Measurements from ENCODE around the gene METRN.

Gene METRN

GRCh38 chr16:711084-711483 is 3.8 kb upstream of the METRN start:
- DNase-seq: no peak

- peak; percentile 53 for DNase-seq
Measured at GRCh38 chr16:711548-712320, 3.2 kb upstream of the METRN start.

- DNase-seq: peak; percentile 16
Measured at GRCh38 chr16:712740-713250, 2.1 kb upstream of the METRN start.

GRCh38 chr16:714079-714478 is 839 bp upstream of the METRN start:
- no peak for DNase-seq

GRCh38 chr16:715477-716199 is 720 bp downstream of the METRN start:
- DNase-seq: peak; percentile 26

GRCh38 chr16:716200-716568 is 1.3 kb downstream of the METRN start:
- DNase-seq: peak; percentile 41

GRCh38 chr16:716768-717325 is 1.9 kb downstream of the METRN start:
- DNase-seq: no peak

- no peak for DNase-seq
Measured at GRCh38 chr16:717450-718245, 2.7 kb downstream of the METRN start.

GRCh38 chr16:718389-718788 is 3.5 kb downstream of the METRN start:
- DNase-seq: no peak

GRCh38 chr16:718922-719321 is 4.0 kb downstream of the METRN start:
- DNase-seq: no peak

- no peak for DNase-seq
Measured at GRCh38 chr16:719815-720446, 5.0 kb downstream of the METRN start.

GRCh38 chr16:720447-720989 is 5.6 kb downstream of the METRN start:
- peak; percentile 63 for DNase-seq

- peak; percentile 84 for DNase-seq
Measured at GRCh38 chr16:720990-721764, 6.3 kb downstream of the METRN start, which contains the start of gene ANTKMT. Gene ANTKMT, plus strand, starts transcription at chr16:721146. Its CDS starts 129 bp downstream, at chr16:721275.

GRCh38 chr16:721765-722540 is 7.0 kb downstream of the METRN start:
- no peak for DNase-seq

- no peak for DNase-seq
Measured at GRCh38 chr16:722835-723633, 8.1 kb downstream of the METRN start.

- DNase-seq: no peak
Measured at GRCh38 chr16:723695-724094, 8.8 kb downstream of the METRN start.

GRCh38 chr16:724188-725040 is 9.5 kb downstream of the METRN start:
- no peak for DNase-seq

GRCh38 chr16:725041-725376 is 10.1 kb downstream of the METRN start:
- no peak for DNase-seq
